Brain microvascular endothelial cell (primary cell): ENCODE data around the gene SEPTIN14.
"Not testable (repeated sequence)": the region's sequence is repeated elsewhere in the genome, so short reads cannot be mapped to it uniquely, and the experiment has no call there.

Source experiments
- DNase-seq: peaks from one replicate; pipeline ENCODE4 v3.0.0-alpha.2; 2020
- H3K27ac ChIP-seq: fragments of 250-450 bp; sonication (Bioruptor Pico); 2 replicates; pipeline ENCODE4 v1.5.1; 2020; ENCODE audit warnings: mild to moderate bottlenecking, moderate library complexity
- H3K27me3 ChIP-seq: fragments of 250-450 bp; sonication (Bioruptor Pico); replicated peaks from 2 replicates; pipeline ENCODE4 v1.5.1; 2020; ENCODE audit warnings: mild to moderate bottlenecking
- H3K36me3 ChIP-seq: fragments of 250-450 bp; sonication (Bioruptor Pico); replicated peaks from 2 replicates; pipeline ENCODE4 v1.5.1; 2020; ENCODE audit warnings: mild to moderate bottlenecking
- H3K4me3 ChIP-seq: 2 replicates; pipeline ENCODE4 v1.5.1; 2011; ENCODE audit warnings: low read depth, mild to moderate bottlenecking, control low read depth, low read length, moderate library complexity
- CTCF ChIP-seq: IDR thresholded peaks from 2 replicates; pipeline ENCODE4 v1.5.1; 2011; ENCODE audit warnings: low read depth, mild to moderate bottlenecking, moderate library complexity, low read length, control low read depth, inconsistent platforms; ENCODE audit errors: missing control alignments
- in situ Hi-C: cut with HindIII; loops from 2 replicates; pipeline ENCODE4 v1.10.0; 2017; ENCODE audit warnings: low sequenced_read_pairs, low pct_ligation_motif_present

SEPTIN14 gene

DNA sequence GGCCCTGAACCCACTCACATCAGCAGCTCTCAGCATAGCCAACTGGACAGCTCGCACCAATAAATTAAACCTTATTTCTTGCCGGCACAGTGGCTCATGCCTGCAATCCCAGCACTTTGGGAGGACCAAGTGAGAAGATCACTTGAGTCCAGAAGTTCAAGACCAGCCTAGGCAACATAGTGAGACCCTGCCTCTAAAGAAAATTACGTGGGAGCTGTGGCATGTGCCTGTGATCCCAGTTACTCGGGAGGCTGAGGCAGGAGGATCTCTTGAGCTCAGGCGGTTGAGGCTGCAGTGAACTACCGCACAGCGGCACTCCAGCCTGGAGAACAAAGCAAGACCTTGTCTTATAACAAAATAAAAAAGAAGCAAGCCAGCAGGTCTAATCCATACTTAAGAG is 75.7 kb downstream of the SEPTIN14 start:
- H3K27ac ChIP-seq: no peak overlapping the region
- no peaks in the 10 kb centered on the region for H3K27me3 ChIP-seq
- no peak for DNase-seq
- H3K4me3 ChIP-seq: no peak overlapping the region
- TF ChIP-seq CTCF: no peak
- H3K36me3 ChIP-seq: no peaks in the 10 kb centered on the region
- in situ Hi-C loops: no loop called here

GRCh38 chr7:55785444-55785843 is 77.1 kb downstream of the SEPTIN14 start:
- DNase-seq, H3K27me3 ChIP-seq, H3K27ac ChIP-seq, H3K4me3 ChIP-seq, H3K36me3 ChIP-seq, in situ Hi-C loops: not testable (repeated sequence)

DNA sequence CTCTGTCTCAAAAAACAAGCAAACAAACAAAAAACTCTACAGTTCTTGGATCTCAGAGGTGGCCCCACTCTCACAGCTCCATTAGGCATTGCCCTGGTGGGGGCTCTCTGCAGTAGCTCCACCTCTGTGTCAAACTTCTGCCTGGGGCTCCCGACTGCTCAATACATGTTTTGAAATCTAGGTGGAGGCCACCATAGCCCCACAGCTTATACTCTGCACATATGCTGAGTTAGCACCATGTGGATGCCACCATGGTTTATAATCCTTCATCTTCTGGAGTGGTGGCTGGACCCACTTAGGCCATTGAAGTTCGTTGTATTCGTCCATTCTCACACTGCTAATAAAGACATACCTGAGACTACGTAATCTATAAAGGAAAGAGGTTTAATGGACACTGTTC is 78.4 kb downstream of the SEPTIN14 start:
- Histone ChIP-seq H3K27ac (no peak overlapping the region), H3K4me3 (no peak overlapping the region), H3K27me3 (no peaks in the 10 kb centered on the region), H3K36me3 (no peaks in the 10 kb centered on the region)
- in situ Hi-C loops: no loop called here
- DNase-seq: no peak
- no peak for TF ChIP-seq CTCF

DNA sequence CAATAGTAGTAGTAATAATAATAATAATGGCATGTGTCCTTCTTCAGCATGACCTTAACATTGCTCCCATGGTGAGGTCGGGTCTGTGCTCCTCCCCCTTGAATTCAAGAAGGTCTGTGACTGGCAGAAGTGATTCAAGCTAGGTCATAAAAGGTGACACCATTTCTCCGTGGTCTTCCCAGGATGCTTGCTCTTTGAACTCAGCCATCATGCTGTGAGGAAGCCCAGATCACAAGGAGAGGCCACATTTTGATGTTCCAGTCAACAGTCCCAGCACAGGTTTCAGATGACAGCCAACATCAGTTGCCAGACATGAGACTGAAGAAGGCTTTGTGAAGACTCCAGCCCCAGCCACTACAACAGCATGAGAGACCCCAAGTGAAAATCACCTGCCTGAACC is 83.9 kb downstream of the SEPTIN14 start:
- no peak overlapping the region for H3K4me3 ChIP-seq
- H3K27ac ChIP-seq: no peak overlapping the region
- no peak for TF ChIP-seq CTCF
- no peaks in the 10 kb centered on the region for H3K27me3 ChIP-seq
- no peak for DNase-seq
- in situ Hi-C loops: no loop called here
- no peaks in the 10 kb centered on the region for H3K36me3 ChIP-seq

GRCh38 chr7:55776196-55776595 is 86.4 kb downstream of the SEPTIN14 start:
- no peak for TF ChIP-seq CTCF
- DNase-seq: no peak
- Histone ChIP-seq H3K4me3 (no peak overlapping the region), H3K36me3 (no peaks in the 10 kb centered on the region), H3K27me3 (no peaks in the 10 kb centered on the region), H3K27ac (no peak overlapping the region)
- in situ Hi-C loops: no loop called here

GRCh38 chr7:55775051-55775420 is 87.5 kb downstream of the SEPTIN14 start:
- no peak overlapping the region for H3K4me3 ChIP-seq
- no peak for TF ChIP-seq CTCF
- no peaks in the 10 kb centered on the region for H3K36me3 ChIP-seq
- H3K27ac ChIP-seq: no peak overlapping the region
- H3K27me3 ChIP-seq: no peaks in the 10 kb centered on the region
- in situ Hi-C loops: no loop called here
- no peak for DNase-seq
